ENCODE measurements around the gene LASP1NB.

LASP1NB gene

GRCh38 chr17:38925263-38925995 is at the start of gene LASP1NB:
Gene LASP1NB, plus strand, starts transcription at chr17:38925614.
- intact Hi-C loops (cut with micrococcal nuclease) = loop anchor here (2.0 kb wide), 1 partner anchor 55 kb away; the partner anchor contains the start of gene LASP1
- H3K4me1 Mint-ChIP-seq = peaks cover 28% of the 10 kb centered on the region
- H3K27me3 Mint-ChIP-seq = no peaks in the 10 kb centered on the region
- H3K9me3 Mint-ChIP-seq = no peaks in the 10 kb centered on the region
- H3K36me3 Mint-ChIP-seq (ENCODE audit: low read depth) = peaks cover 7% of the 10 kb centered on the region
- peak within 1 kb of the TSS; percentile 0 for H3K4me3 Mint-ChIP-seq
- H3K27ac Mint-ChIP-seq = peak within 1 kb of the TSS; percentile 14
- peak; percentile 79 for DNase-seq

GRCh38 chr17:38877130-38877851 is 48.1 kb upstream of the LASP1NB start:
- peaks cover 50% of the 10 kb centered on the region for H3K36me3 Mint-ChIP-seq (ENCODE audit: low read depth)
- intact Hi-C loops (cut with micrococcal nuclease) = no loop called here

GRCh38 chr17:38879878-38880665 is 45.3 kb upstream of the LASP1NB start:
- intact Hi-C loops (cut with micrococcal nuclease) = no loop called here
- H3K27ac Mint-ChIP-seq = peak overlapping the region; percentile 75
- H3K36me3 Mint-ChIP-seq (ENCODE audit: low read depth) = peaks cover 57% of the 10 kb centered on the region
- no peak for DNase-seq
- H3K4me3 Mint-ChIP-seq = peak overlapping the region; percentile 66
- peaks cover 81% of the 10 kb centered on the region for H3K4me1 Mint-ChIP-seq
- H3K9me3 Mint-ChIP-seq = no peaks in the 10 kb centered on the region
- no peaks in the 10 kb centered on the region for H3K27me3 Mint-ChIP-seq

More at GRCh38 chr17:38877130-38877851, 48.1 kb upstream of the LASP1NB start:
- Mint-ChIP-seq H3K27ac (peak overlapping the region; percentile 80), H3K4me3 (peak overlapping the region; percentile 62), H3K27me3 (no peaks in the 10 kb centered on the region), H3K4me1 (peaks cover 80% of the 10 kb centered on the region), H3K9me3 (no peaks in the 10 kb centered on the region)
- DNase-seq = peak; percentile 78

- Mint-ChIP-seq H3K4me1 (peaks cover 85% of the 10 kb centered on the region), H3K36me3 (ENCODE audit: low read depth) (peaks cover 63% of the 10 kb centered on the region), H3K9me3 (no peaks in the 10 kb centered on the region), H3K27ac (peak overlapping the region; percentile 94), H3K4me3 (peak overlapping the region; percentile 54), H3K27me3 (no peaks in the 10 kb centered on the region)
- peak; percentile 75 for DNase-seq
- intact Hi-C loops (cut with micrococcal nuclease) = no loop called here
Measured at GRCh38 chr17:38881600-38882191, 43.7 kb upstream of the LASP1NB start.

- Mint-ChIP-seq H3K4me3 (peak overlapping the region; percentile 54), H3K36me3 (ENCODE audit: low read depth) (peaks cover 59% of the 10 kb centered on the region), H3K27me3 (no peaks in the 10 kb centered on the region), H3K9me3 (no peaks in the 10 kb centered on the region), H3K4me1 (peaks cover 81% of the 10 kb centered on the region), H3K27ac (peak overlapping the region; percentile 94)
- DNase-seq = no peak
- intact Hi-C loops (cut with micrococcal nuclease) = no loop called here
Measured at GRCh38 chr17:38882870-38883269, 42.5 kb upstream of the LASP1NB start.

GRCh38 chr17:38883592-38884526 is 41.6 kb upstream of the LASP1NB start:
- Mint-ChIP-seq H3K4me3 (peak overlapping the region; percentile 81), H3K9me3 (no peaks in the 10 kb centered on the region), H3K27me3 (no peaks in the 10 kb centered on the region), H3K4me1 (peaks cover 80% of the 10 kb centered on the region), H3K27ac (peak overlapping the region; percentile 94), H3K36me3 (ENCODE audit: low read depth) (peaks cover 52% of the 10 kb centered on the region)
- peak; percentile 76 for DNase-seq
- intact Hi-C loops (cut with micrococcal nuclease) = no loop called here

- Mint-ChIP-seq H3K27ac (peak overlapping the region; percentile 78), H3K4me1 (peaks cover 84% of the 10 kb centered on the region), H3K27me3 (no peaks in the 10 kb centered on the region), H3K4me3 (peak overlapping the region; percentile 35), H3K36me3 (ENCODE audit: low read depth) (peaks cover 54% of the 10 kb centered on the region), H3K9me3 (no peaks in the 10 kb centered on the region)
- DNase-seq = no peak
- intact Hi-C loops (cut with micrococcal nuclease) = no loop called here
Measured at GRCh38 chr17:38885044-38885727, 40.2 kb upstream of the LASP1NB start.

- DNase-seq = no peak
- H3K36me3 Mint-ChIP-seq (ENCODE audit: low read depth) = peaks cover 49% of the 10 kb centered on the region
- peaks cover 84% of the 10 kb centered on the region for H3K4me1 Mint-ChIP-seq
- intact Hi-C loops (cut with micrococcal nuclease) = no loop called here
- peak overlapping the region; percentile 78 for H3K27ac Mint-ChIP-seq
- H3K27me3 Mint-ChIP-seq = no peaks in the 10 kb centered on the region
- H3K4me3 Mint-ChIP-seq = peak overlapping the region; percentile 28
- H3K9me3 Mint-ChIP-seq = no peaks in the 10 kb centered on the region
Measured at GRCh38 chr17:38885728-38886642, 39.4 kb upstream of the LASP1NB start.

- no peak for DNase-seq
- Mint-ChIP-seq H3K9me3 (no peaks in the 10 kb centered on the region), H3K4me1 (peaks cover 82% of the 10 kb centered on the region), H3K36me3 (ENCODE audit: low read depth) (peaks cover 45% of the 10 kb centered on the region), H3K4me3 (peak overlapping the region; percentile 28), H3K27ac (peak overlapping the region; percentile 78), H3K27me3 (no peaks in the 10 kb centered on the region)
- intact Hi-C loops (cut with micrococcal nuclease) = no loop called here
Measured at GRCh38 chr17:38886643-38887010, 38.8 kb upstream of the LASP1NB start.

- H3K9me3 Mint-ChIP-seq = no peaks in the 10 kb centered on the region
- no peak overlapping the region for H3K4me3 Mint-ChIP-seq
- H3K27ac Mint-ChIP-seq = peak overlapping the region; percentile 68
- H3K4me1 Mint-ChIP-seq = peaks cover 80% of the 10 kb centered on the region
- H3K27me3 Mint-ChIP-seq = no peaks in the 10 kb centered on the region
- peaks cover 44% of the 10 kb centered on the region for H3K36me3 Mint-ChIP-seq (ENCODE audit: low read depth)
- intact Hi-C loops (cut with micrococcal nuclease) = no loop called here
- no peak for DNase-seq
Measured at GRCh38 chr17:38888842-38889241, 36.6 kb upstream of the LASP1NB start.

- Mint-ChIP-seq H3K36me3 (ENCODE audit: low read depth) (peaks cover 46% of the 10 kb centered on the region), H3K27ac (peak overlapping the region; percentile 62), H3K9me3 (no peaks in the 10 kb centered on the region), H3K27me3 (no peaks in the 10 kb centered on the region), H3K4me1 (peaks cover 82% of the 10 kb centered on the region), H3K4me3 (peak overlapping the region; percentile 50)
- DNase-seq = no peak
- intact Hi-C loops (cut with micrococcal nuclease) = no loop called here
Measured at GRCh38 chr17:38889745-38890409, 35.5 kb upstream of the LASP1NB start.
